ENCODE measurements around the gene UBR3.

UBR3 gene

GRCh38 chr2:170056900-170057299 is 229.6 kb downstream of the UBR3 start:
- Histone ChIP-seq H3K27ac (replicated peaks) (no peak overlapping the region), H3K4me3 (replicated peaks; ENCODE audit: insufficient read depth, low read length) (no peak overlapping the region), H3K27me3 (ENCODE audit: insufficient read depth, poor library complexity, severe bottlenecking) (no peaks in the 10 kb centered on the region)
- no peak for DNase-seq (ENCODE audit: low read depth in 1 of 2, low spot score in 1 of 2)
- no peak for TF ChIP-seq POLR2AphosphoS5 (IDR thresholded peaks at IDR 0.05; ENCODE audit: low read depth)
- TF ChIP-seq GABPA (IDR thresholded peaks at IDR 0.05; ENCODE audit: low read depth), result no peak
- TF ChIP-seq, protein P1, sequence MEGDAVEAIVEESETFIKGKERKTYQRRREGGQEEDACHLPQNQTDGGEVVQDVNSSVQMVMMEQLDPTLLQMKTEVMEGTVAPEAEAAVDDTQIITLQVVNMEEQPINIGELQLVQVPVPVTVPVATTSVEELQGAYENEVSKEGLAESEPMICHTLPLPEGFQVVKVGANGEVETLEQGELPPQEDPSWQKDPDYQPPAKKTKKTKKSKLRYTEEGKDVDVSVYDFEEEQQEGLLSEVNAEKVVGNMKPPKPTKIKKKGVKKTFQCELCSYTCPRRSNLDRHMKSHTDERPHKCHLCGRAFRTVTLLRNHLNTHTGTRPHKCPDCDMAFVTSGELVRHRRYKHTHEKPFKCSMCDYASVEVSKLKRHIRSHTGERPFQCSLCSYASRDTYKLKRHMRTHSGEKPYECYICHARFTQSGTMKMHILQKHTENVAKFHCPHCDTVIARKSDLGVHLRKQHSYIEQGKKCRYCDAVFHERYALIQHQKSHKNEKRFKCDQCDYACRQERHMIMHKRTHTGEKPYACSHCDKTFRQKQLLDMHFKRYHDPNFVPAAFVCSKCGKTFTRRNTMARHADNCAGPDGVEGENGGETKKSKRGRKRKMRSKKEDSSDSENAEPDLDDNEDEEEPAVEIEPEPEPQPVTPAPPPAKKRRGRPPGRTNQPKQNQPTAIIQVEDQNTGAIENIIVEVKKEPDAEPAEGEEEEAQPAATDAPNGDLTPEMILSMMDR (IDR thresholded peaks at IDR 0.05; ENCODE audit: insufficient read depth, low read length), result no peak
- TF ChIP-seq SPI1 (IDR thresholded peaks at IDR 0.05; ENCODE audit: borderline replicate concordance, low read depth), result no peak
- TF ChIP-seq, protein P2, sequence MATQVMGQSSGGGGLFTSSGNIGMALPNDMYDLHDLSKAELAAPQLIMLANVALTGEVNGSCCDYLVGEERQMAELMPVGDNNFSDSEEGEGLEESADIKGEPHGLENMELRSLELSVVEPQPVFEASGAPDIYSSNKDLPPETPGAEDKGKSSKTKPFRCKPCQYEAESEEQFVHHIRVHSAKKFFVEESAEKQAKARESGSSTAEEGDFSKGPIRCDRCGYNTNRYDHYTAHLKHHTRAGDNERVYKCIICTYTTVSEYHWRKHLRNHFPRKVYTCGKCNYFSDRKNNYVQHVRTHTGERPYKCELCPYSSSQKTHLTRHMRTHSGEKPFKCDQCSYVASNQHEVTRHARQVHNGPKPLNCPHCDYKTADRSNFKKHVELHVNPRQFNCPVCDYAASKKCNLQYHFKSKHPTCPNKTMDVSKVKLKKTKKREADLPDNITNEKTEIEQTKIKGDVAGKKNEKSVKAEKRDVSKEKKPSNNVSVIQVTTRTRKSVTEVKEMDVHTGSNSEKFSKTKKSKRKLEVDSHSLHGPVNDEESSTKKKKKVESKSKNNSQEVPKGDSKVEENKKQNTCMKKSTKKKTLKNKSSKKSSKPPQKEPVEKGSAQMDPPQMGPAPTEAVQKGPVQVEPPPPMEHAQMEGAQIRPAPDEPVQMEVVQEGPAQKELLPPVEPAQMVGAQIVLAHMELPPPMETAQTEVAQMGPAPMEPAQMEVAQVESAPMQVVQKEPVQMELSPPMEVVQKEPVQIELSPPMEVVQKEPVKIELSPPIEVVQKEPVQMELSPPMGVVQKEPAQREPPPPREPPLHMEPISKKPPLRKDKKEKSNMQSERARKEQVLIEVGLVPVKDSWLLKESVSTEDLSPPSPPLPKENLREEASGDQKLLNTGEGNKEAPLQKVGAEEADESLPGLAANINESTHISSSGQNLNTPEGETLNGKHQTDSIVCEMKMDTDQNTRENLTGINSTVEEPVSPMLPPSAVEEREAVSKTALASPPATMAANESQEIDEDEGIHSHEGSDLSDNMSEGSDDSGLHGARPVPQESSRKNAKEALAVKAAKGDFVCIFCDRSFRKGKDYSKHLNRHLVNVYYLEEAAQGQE (IDR thresholded peaks at IDR 0.05; ENCODE audit: insufficient replicate concordance, low read depth), result no peak

- TF ChIP-seq POLR2AphosphoS5 (IDR thresholded peaks at IDR 0.05; ENCODE audit: low read depth), result no peak
- TF ChIP-seq, protein P2 (IDR thresholded peaks at IDR 0.05; ENCODE audit: insufficient replicate concordance, low read depth), result no peak
- no peak for TF ChIP-seq GABPA (IDR thresholded peaks at IDR 0.05; ENCODE audit: low read depth)
- TF ChIP-seq SPI1 (IDR thresholded peaks at IDR 0.05; ENCODE audit: borderline replicate concordance, low read depth), result no peak
- TF ChIP-seq, protein P1 (IDR thresholded peaks at IDR 0.05; ENCODE audit: insufficient read depth, low read length), result no peak
- Histone ChIP-seq H3K27me3 (ENCODE audit: insufficient read depth, poor library complexity, severe bottlenecking) (no peaks in the 10 kb centered on the region), H3K4me3 (replicated peaks; ENCODE audit: insufficient read depth, low read length) (no peak overlapping the region), H3K27ac (replicated peaks) (no peak overlapping the region)
- DNase-seq (ENCODE audit: low read depth in 1 of 2, low spot score in 1 of 2), result no peak
Observed at GRCh38 chr2:170063456-170064235, 236.4 kb downstream of the UBR3 start.

DNA sequence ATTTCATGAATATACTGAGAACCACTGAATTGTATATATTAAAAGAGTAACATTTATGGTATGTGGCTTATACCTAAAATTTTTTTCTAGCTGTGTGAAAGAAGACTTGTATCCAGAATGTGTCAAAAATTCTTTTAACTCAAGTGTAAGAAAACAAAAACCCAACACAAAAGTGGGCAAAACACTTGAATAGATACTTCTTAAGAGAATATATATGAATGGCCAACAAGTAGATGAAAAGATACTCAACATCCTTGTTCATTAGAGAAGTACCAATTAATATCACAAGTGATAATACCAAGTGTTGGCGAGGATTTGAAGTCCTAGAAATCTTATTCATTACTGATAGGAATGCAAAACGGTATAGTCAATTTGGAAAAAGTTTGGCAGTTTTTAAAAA is 243.5 kb downstream of the UBR3 start:
- TF ChIP-seq POLR2AphosphoS5 (IDR thresholded peaks at IDR 0.05; ENCODE audit: low read depth) (no peak), GABPA (IDR thresholded peaks at IDR 0.05; ENCODE audit: low read depth) (no peak), SPI1 (IDR thresholded peaks at IDR 0.05; ENCODE audit: borderline replicate concordance, low read depth) (no peak)
- TF ChIP-seq, protein P1 (IDR thresholded peaks at IDR 0.05; ENCODE audit: insufficient read depth, low read length), result no peak
- TF ChIP-seq, protein P2 (IDR thresholded peaks at IDR 0.05; ENCODE audit: insufficient replicate concordance, low read depth), result no peak
- Histone ChIP-seq H3K27ac (replicated peaks) (no peak overlapping the region), H3K4me3 (replicated peaks; ENCODE audit: insufficient read depth, low read length) (no peak overlapping the region), H3K27me3 (ENCODE audit: insufficient read depth, poor library complexity, severe bottlenecking) (no peaks in the 10 kb centered on the region)
- no peak for DNase-seq (ENCODE audit: low read depth in 1 of 2, low spot score in 1 of 2)

Measured in HL-60 (cell line).